ENCODE data around the gene OR4Q3. TPM values are rescaled to one million over a fixed set of nuclear protein-coding genes. Genes with fewer than 3 reads are reported as not detected.
"Not testable (repeated sequence)": the region's sequence is repeated elsewhere in the genome, so short reads cannot be mapped to it uniquely, and the experiment has no call there.

The OR4Q3 gene
- total and polyA plus RNA-seq, 10 of the 15 experiments (the other 5 are each of a cell fraction or from before 2014, with no cell fraction given), result not detected

- H3K79me2 ChIP-seq (ENCODE audit: control insufficient read depth, insufficient read depth, low read length); SMC1A ChIA-PET (ENCODE audit: uncharacterized antibody, unreplicated experiment); BruUV-seq (replicated peaks); DNase-seq (ENCODE audit: low read depth, low spot score); H4K20me1 ChIP-seq (ENCODE audit: control insufficient read depth, insufficient read depth); ATAC-seq; POLR2A ChIA-PET; FAIRE-seq; H3K27me3 ChIP-seq (replicated peaks in 1 of 2; ENCODE audit: control insufficient read depth in 2 of 2, insufficient read depth in 2 of 2, low read length in 1 of 2); intact Hi-C loops (cut with micrococcal nuclease; ENCODE audit: unreplicated experiment); H3K27ac ChIP-seq (ENCODE audit: control insufficient read depth, insufficient read depth); H3K4me2 ChIP-seq (ENCODE audit: control insufficient read depth, insufficient read depth); H3K36me3 ChIP-seq (ENCODE audit: control insufficient read depth in 2 of 2, insufficient read depth in 2 of 2, low read length in 1 of 2); in situ Hi-C loops (cut with MboI); H3K4me3 ChIP-seq; CTCF ChIA-PET; H2AFZ ChIP-seq (ENCODE audit: control insufficient read depth, low read depth, low read length); H3K4me1 ChIP-seq (ENCODE audit: control insufficient read depth, insufficient read depth, low read length); H3K9ac ChIP-seq (ENCODE audit: control insufficient read depth, insufficient read depth, low read length); RAD21 ChIA-PET (ENCODE audit: unreplicated experiment); H3K9me3 ChIP-seq (replicated peaks; ENCODE audit: control insufficient read depth, insufficient read depth, low read length): not testable (repeated sequence)
- TF ChIP-seq SPI1 (IDR thresholded peaks at IDR 0.05; ENCODE audit: borderline replicate concordance, insufficient read depth, low read depth, low read length) (0 out of 2 replicates have a peak, but pooled peaks have one; percentile 4), RFX5 (IDR thresholded peaks at IDR 0.05; ENCODE audit: low read depth, low read length) (peak; percentile 58; the same call in 1 of the 2 replicates)
- WGBS (ENCODE audit: insufficient coverage, insufficient replicate concordance, low lambda C conversion rate, missing lambda C conversion rate), result 3% methylated on average over 2 of the region's 2 CpGs
Observed at GRCh38 chr14:19772454-19772853, 29.1 kb downstream of the OR4Q3 start.

- H3K4me1 ChIP-seq (ENCODE audit: control insufficient read depth, insufficient read depth, low read length), result not testable (repeated sequence)
Observed at GRCh38 chr14:19773204-19773603, 29.8 kb downstream of the OR4Q3 start, which contains the start of gene OR4M1. TSS of gene OR4M1 (plus strand) at chr14:19773504. CDS start at chr14:19780323, 6,819 bp downstream.

More at GRCh38 chr14:19773204-19773603, 29.8 kb downstream of the OR4Q3 start, which contains the start of gene OR4M1:
- H3K9me3 ChIP-seq (replicated peaks; ENCODE audit: control insufficient read depth, insufficient read depth, low read length); H3K27me3 ChIP-seq (replicated peaks in 1 of 2; ENCODE audit: control insufficient read depth in 2 of 2, insufficient read depth in 2 of 2, low read length in 1 of 2); FAIRE-seq; intact Hi-C loops (cut with micrococcal nuclease; ENCODE audit: unreplicated experiment); H2AFZ ChIP-seq (ENCODE audit: control insufficient read depth, low read depth, low read length); ATAC-seq; in situ Hi-C loops (cut with MboI); RAD21 ChIA-PET (ENCODE audit: unreplicated experiment); H3K36me3 ChIP-seq (ENCODE audit: control insufficient read depth in 2 of 2, insufficient read depth in 2 of 2, low read length in 1 of 2); H3K4me3 ChIP-seq; SMC1A ChIA-PET (ENCODE audit: uncharacterized antibody, unreplicated experiment); H3K79me2 ChIP-seq (ENCODE audit: control insufficient read depth, insufficient read depth, low read length); DNase-seq (ENCODE audit: low read depth, low spot score); H3K9ac ChIP-seq (ENCODE audit: control insufficient read depth, insufficient read depth, low read length); H3K4me2 ChIP-seq (ENCODE audit: control insufficient read depth, insufficient read depth); POLR2A ChIA-PET; H3K27ac ChIP-seq (ENCODE audit: control insufficient read depth, insufficient read depth); H4K20me1 ChIP-seq (ENCODE audit: control insufficient read depth, insufficient read depth); BruUV-seq (replicated peaks); CTCF ChIA-PET: not testable (repeated sequence)
- 5% methylated on average over 1 of the region's 1 CpG for WGBS (ENCODE audit: insufficient coverage, insufficient replicate concordance, low lambda C conversion rate, missing lambda C conversion rate)

All from GM12878 (cell line).